HG02981 (cell line): ENCODE data around the gene MXRA5.
"Not testable (repeated sequence)": the region's sequence is repeated elsewhere in the genome, so short reads cannot be mapped to it uniquely, and the experiment has no call there.

ENCODE experiments used
- ATAC-seq: cut with Tn5 transposase; IDR thresholded peaks from one replicate; pipeline ENCODE4 v1.9.1; 2021; ENCODE audit warnings: mild to moderate bottlenecking, moderate library complexity; ENCODE audit not compliant: unreplicated experiment

MXRA5 gene

GRCh38 chrX:3345281-3346191 lies 916 bp downstream of the MXRA5 start:
- ATAC-seq, result no peak

- not testable (repeated sequence) for ATAC-seq
Observed at GRCh38 chrX:3343569-3343968, 2.9 kb downstream of the MXRA5 start.

GRCh38 chrX:3340016-3340415 lies 6.4 kb downstream of the MXRA5 start:
- ATAC-seq, result no peak

- no peak for ATAC-seq
Observed at GRCh38 chrX:3326681-3327080, 19.8 kb downstream of the MXRA5 start.

GRCh38 chrX:3320471-3321046 lies 25.9 kb downstream of the MXRA5 start:
- no peak for ATAC-seq

- ATAC-seq, result no peak
Observed at GRCh38 chrX:3317191-3317718, 29.2 kb downstream of the MXRA5 start.

GRCh38 chrX:3312109-3312508 lies 34.3 kb downstream of the MXRA5 start:
- ATAC-seq, result no peak

GRCh38 chrX:3307881-3308280 lies 38.6 kb downstream of the MXRA5 start:
- ATAC-seq, result no peak

- ATAC-seq, result no peak
Observed at GRCh38 chrX:3299636-3300035, 46.8 kb downstream of the MXRA5 start.

GRCh38 chrX:3295731-3296130 lies 50.7 kb downstream of the MXRA5 start:
- ATAC-seq, result no peak

GRCh38 chrX:3293251-3293650 lies 53.2 kb downstream of the MXRA5 start:
- ATAC-seq, result no peak

GRCh38 chrX:3290561-3290960 lies 55.9 kb downstream of the MXRA5 start:
- ATAC-seq, result no peak

- ATAC-seq, result no peak
Observed at GRCh38 chrX:3286196-3286945, 60.1 kb downstream of the MXRA5 start.

- no peak for ATAC-seq
Observed at GRCh38 chrX:3280706-3281105, 65.7 kb downstream of the MXRA5 start.

GRCh38 chrX:3273668-3274067 lies 72.8 kb downstream of the MXRA5 start:
- not testable (repeated sequence) for ATAC-seq

- ATAC-seq, result no peak
Observed at GRCh38 chrX:3271834-3272186, 74.6 kb downstream of the MXRA5 start.

- ATAC-seq, result no peak
Observed at GRCh38 chrX:3271183-3271833, 75.1 kb downstream of the MXRA5 start.

- no peak for ATAC-seq
Observed at GRCh38 chrX:3268829-3269228, 77.6 kb downstream of the MXRA5 start.

- no peak for ATAC-seq
Observed at GRCh38 chrX:3263681-3264126, 82.7 kb downstream of the MXRA5 start.

- no peak for ATAC-seq
Observed at GRCh38 chrX:3262901-3263300, 83.6 kb downstream of the MXRA5 start.
